Fibroblast of pulmonary artery (primary cell): ENCODE results near the gene DDX41.
"Not testable (repeated sequence)": the region's sequence is repeated elsewhere in the genome, so short reads cannot be mapped to it uniquely, and the experiment has no call there.

Source experiments
- DNase-seq: peaks from one replicate; pipeline ENCODE4 v3.0.0-alpha.2; 2010; ENCODE audit warnings: low read depth
- H3K4me3 ChIP-seq: replicated peaks from 2 replicates; pipeline ENCODE4 v1.5.1; 2011; ENCODE audit warnings: low read depth, mild to moderate bottlenecking, control low read depth, low read length, moderate library complexity
- CTCF ChIP-seq: IDR thresholded peaks from 2 replicates; pipeline ENCODE4 v1.5.1; 2011; ENCODE audit warnings: mild to moderate bottlenecking, control low read depth, low read length, inconsistent platforms; ENCODE audit errors: missing control alignments

The DDX41 gene

GRCh38 chr5:177516601-177517568 lies at the start of gene DDX41:
TSS of gene DDX41 (minus strand) at chr5:177516961. CDS start at chr5:177516945, 16 bp downstream.
- peak within 1 kb of the TSS; percentile 97 for H3K4me3 ChIP-seq
- no peak for TF ChIP-seq CTCF
- peak; percentile 99 for DNase-seq

- H3K4me3 ChIP-seq, result no peak overlapping the region
- no peak for TF ChIP-seq CTCF
- no peak for DNase-seq
Measured at GRCh38 chr5:177565046-177565445, 48.3 kb upstream of the DDX41 start.

- not testable (repeated sequence) for DNase-seq, H3K4me3 ChIP-seq
Measured at GRCh38 chr5:177559446-177559941, 42.7 kb upstream of the DDX41 start.

- DNase-seq, result no peak
- no peak for TF ChIP-seq CTCF
- H3K4me3 ChIP-seq, result no peak overlapping the region
Measured at GRCh38 chr5:177557796-177558195, 41.0 kb upstream of the DDX41 start.

GRCh38 chr5:177557041-177557647 lies 40.4 kb upstream of the DDX41 start:
- DNase-seq, result no peak
- TF ChIP-seq CTCF, result no peak
- H3K4me3 ChIP-seq, result no peak overlapping the region

GRCh38 chr5:177555665-177556064 lies 38.9 kb upstream of the DDX41 start:
- H3K4me3 ChIP-seq, result no peak overlapping the region
- DNase-seq, result no peak
- no peak for TF ChIP-seq CTCF

GRCh38 chr5:177555228-177555627 lies 38.5 kb upstream of the DDX41 start:
- H3K4me3 ChIP-seq, result no peak overlapping the region
- no peak for TF ChIP-seq CTCF
- no peak for DNase-seq
